Measurements from ENCODE around the gene APOBEC3G.

The APOBEC3G gene

GRCh38 chr22:39132871-39133524, 55.9 kb downstream of the APOBEC3G start:
- DNase-seq (ENCODE audit: low read depth), result no peak
- TF ChIP-seq, protein P1, sequence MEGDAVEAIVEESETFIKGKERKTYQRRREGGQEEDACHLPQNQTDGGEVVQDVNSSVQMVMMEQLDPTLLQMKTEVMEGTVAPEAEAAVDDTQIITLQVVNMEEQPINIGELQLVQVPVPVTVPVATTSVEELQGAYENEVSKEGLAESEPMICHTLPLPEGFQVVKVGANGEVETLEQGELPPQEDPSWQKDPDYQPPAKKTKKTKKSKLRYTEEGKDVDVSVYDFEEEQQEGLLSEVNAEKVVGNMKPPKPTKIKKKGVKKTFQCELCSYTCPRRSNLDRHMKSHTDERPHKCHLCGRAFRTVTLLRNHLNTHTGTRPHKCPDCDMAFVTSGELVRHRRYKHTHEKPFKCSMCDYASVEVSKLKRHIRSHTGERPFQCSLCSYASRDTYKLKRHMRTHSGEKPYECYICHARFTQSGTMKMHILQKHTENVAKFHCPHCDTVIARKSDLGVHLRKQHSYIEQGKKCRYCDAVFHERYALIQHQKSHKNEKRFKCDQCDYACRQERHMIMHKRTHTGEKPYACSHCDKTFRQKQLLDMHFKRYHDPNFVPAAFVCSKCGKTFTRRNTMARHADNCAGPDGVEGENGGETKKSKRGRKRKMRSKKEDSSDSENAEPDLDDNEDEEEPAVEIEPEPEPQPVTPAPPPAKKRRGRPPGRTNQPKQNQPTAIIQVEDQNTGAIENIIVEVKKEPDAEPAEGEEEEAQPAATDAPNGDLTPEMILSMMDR (conservative IDR thresholded peaks at IDR 0.05; ENCODE audit: low read depth, low read length), result no peak
- H3K4me3 ChIP-seq (ENCODE audit: low read depth, low read length), result no peak overlapping the region

GRCh38 chr22:39133871-39134270, 56.8 kb downstream of the APOBEC3G start:
- TF ChIP-seq, protein P1 (conservative IDR thresholded peaks at IDR 0.05; ENCODE audit: low read depth, low read length), result no peak
- H3K4me3 ChIP-seq (ENCODE audit: low read depth, low read length), result no peak overlapping the region
- no peak for DNase-seq (ENCODE audit: low read depth)

GRCh38 chr22:39134366-39135091, 57.5 kb downstream of the APOBEC3G start:
- TF ChIP-seq, protein P1 (conservative IDR thresholded peaks at IDR 0.05; ENCODE audit: low read depth, low read length), result no peak
- no peak overlapping the region for H3K4me3 ChIP-seq (ENCODE audit: low read depth, low read length)
- DNase-seq (ENCODE audit: low read depth), result no peak

- peak; percentile 48 for DNase-seq (ENCODE audit: low read depth)
- TF ChIP-seq, protein P1 (conservative IDR thresholded peaks at IDR 0.05; ENCODE audit: low read depth, low read length), result peak; percentile 76
Measured at GRCh38 chr22:39135092-39135896, 58.2 kb downstream of the APOBEC3G start.

DNA sequence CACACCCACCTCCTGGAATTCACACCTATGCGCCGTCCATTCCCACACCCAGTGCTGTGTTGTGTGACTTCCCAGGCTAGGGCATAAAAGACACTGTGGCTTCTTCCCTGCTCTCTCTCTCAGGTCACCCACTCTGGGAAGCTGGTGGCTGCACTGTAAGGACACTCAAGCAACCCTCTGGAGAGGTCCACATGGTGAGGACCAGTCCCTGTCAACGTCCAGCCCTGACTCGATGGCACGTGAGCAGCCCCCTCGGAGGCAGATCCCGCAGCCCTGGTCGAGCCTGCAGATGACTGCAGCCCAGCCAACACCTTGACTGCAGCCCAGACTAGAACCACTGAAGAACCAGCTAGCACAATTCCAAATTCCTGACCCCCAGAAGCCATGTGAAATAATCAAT, 59.2 kb downstream of the APOBEC3G start:
- no peak for DNase-seq (ENCODE audit: low read depth)
- TF ChIP-seq, protein P1 (conservative IDR thresholded peaks at IDR 0.05; ENCODE audit: low read depth, low read length), result no peak
- no peak overlapping the region for H3K4me3 ChIP-seq (ENCODE audit: low read depth, low read length)

More at GRCh38 chr22:39135092-39135896, 58.2 kb downstream of the APOBEC3G start:
- no peak overlapping the region for H3K4me3 ChIP-seq (ENCODE audit: low read depth, low read length)
